Pancreas (tissue), 10 donors: ENCODE data around the gene AHNAK. TPM values are rescaled to one million over a fixed set of nuclear protein-coding genes. Genes with fewer than 3 reads are reported as not detected.

Experiments used
- ATAC-seq, 4 donors: fragments of 200-7000 bp; cut with Tn5 transposase; one replicate each; pipeline versions ENCODE4 v1.8.0 to v1.9.1; 2020; ENCODE audit warnings: mild to moderate bottlenecking in 4 of 4, moderate library complexity in 4 of 4
- DNase-seq, 6 donors: peaks; one replicate each; pipeline ENCODE4 v3.0.0-alpha.2; 2020
- FAIRE-seq: peaks from 2 replicates; lab custom pipeline; 2012; peaks lifted over from hg19 to GRCh38; lab: Jason Lieb, UNC
- H3K27ac ChIP-seq, 4 donors: fragments of 200-600 bp; sonication (generic); 1 replicate in 3 of 4; 2 replicates in 1 of 4; pipeline versions ENCODE4 v1.5.0 to v1.8.0; 2020
- H3K27me3 ChIP-seq, 4 donors: fragments of 200-600 bp; one replicate each; pipeline ENCODE4 v1.8.0; 2021
- H3K36me3 ChIP-seq, 3 donors: fragments of 200-600 bp; sonication (generic) in 1 of 3; one replicate each; pipeline versions ENCODE4 v1.5.0 to v1.8.0; 2020 to 2021
- H3K4me1 ChIP-seq, 3 donors: fragments of 200-600 bp; one replicate each; pipeline ENCODE4 v1.8.0; 2021
- H3K4me3 ChIP-seq, 4 donors: fragments of 200-600 bp; sonication (generic) in 2 of 4; one replicate each; pipeline versions ENCODE4 v1.5.0 to v1.8.0; 2020 to 2021
- H3K9me3 ChIP-seq, 4 donors: fragments of 200-600 bp; one replicate each; pipeline ENCODE4 v1.8.0; 2021
- CTCF ChIP-seq, 4 donors: fragments of 200-600 bp; sonication (generic) in 3 of 4; IDR thresholded peaks; one replicate each; pipeline versions ENCODE4 v1.5.0 to v1.8.0; 2021; ENCODE audit warnings: antibody characterized with exemption in 4 of 4
- WGBS, 2 donors: extraction: QIAGEN DNeasy Blood & Tissue Kit; methylation state at CpG; one replicate each; pipeline ENCODE4 v1.1.7; 2013; 5-methylcytosine and 5-hydroxymethylcytosine counted together
- intact Hi-C, 3 donors: fragments of 100-400 bp; cut with DNase I; formaldehyde crosslinking; loops; one replicate each; pipeline versions ENCODE4 v1.11.1 to v1.14.2; 2022
- polyA plus RNA-seq, 2 donors: library from polyadenylated mRNA; stranded (reverse); fragments of 200-250 nt; gene quantifications; one replicate each; pipeline ENCODE4 v1.2.3, GENCODE V29; 2013
- total RNA-seq, 6 donors: library from RNA; stranded (reverse); fragmentation: NEBNext Ultra II Directional in 4 of 6; extraction: Animal tissue kit (Norgen Biotek cat#: 25700) in 4 of 6; gene quantifications; one replicate each; pipeline versions ENCODE4 v1.2.1 to v1.2.4, GENCODE V29; 2021 to 2023
- donor health status: healthy with polysubstance abuse.
- donor health status: DM: no; HTN: no; CAD: no; lungs with moderate emphysema.
- donor health status: DM: no; HTN: no; CAD: no.
- donor health status: control.
- donor health status: control.
- donor health status: Bipolar disorder and iron deficiency.
- donor health status: DM: yes; HTN: yes; CAD: no.
- donor health status: DM: no; HTN: no; CAD: no.
- donor health status: DM: no; HTN: no; CAD: no.
- donor health status: DM: yes; HTN: yes; CAD: no.

AHNAK gene
- total and polyA plus RNA-seq, 8 donors, result 18.7 to 163 (median 66.8) TPM

- peak; percentile 98 to 99 (median 98) for TF ChIP-seq CTCF (IDR thresholded peaks at IDR 0.05)
- WGBS, 2 donors, result 17 to 22% methylated on average over 30 of the region's 30 CpGs
- H3K4me1 ChIP-seq, result peaks cover 10 to 48% (median 20%) of the 10 kb centered on the region in 3 donors
- no peaks in the 10 kb centered on the region for H3K36me3 ChIP-seq
- DNase-seq (peak in 5 of 6 donors; percentile 66 to 92 (median 77)), ATAC-seq (peak; percentile 32 to 65 (median 54)), FAIRE-seq (no peak)
- H3K4me3 ChIP-seq, result peak overlapping the region in 2 of 4 donors; percentile 84 to 88
- no peaks in the 10 kb centered on the region for H3K27me3 ChIP-seq
- peak overlapping the region in 2 of 4 donors; percentile 47 to 55 for H3K27ac ChIP-seq
- no peaks in the 10 kb centered on the region for H3K9me3 ChIP-seq
- intact Hi-C loops, result no loop called here
Measured at GRCh38 chr11:62542750-62543567, 3.6 kb downstream of the AHNAK start.

GRCh38 chr11:62542111-62542745, 4.4 kb downstream of the AHNAK start:
- Histone ChIP-seq H3K27ac (peak overlapping the region in 2 of 4 donors; percentile 47 to 55), H3K36me3 (no peaks in the 10 kb centered on the region), H3K27me3 (no peaks in the 10 kb centered on the region), H3K4me3 (peak overlapping the region in 1 of 4 donors; percentile 88), H3K9me3 (no peaks in the 10 kb centered on the region), H3K4me1 (peaks cover 2 to 41% (median 13%) of the 10 kb centered on the region in 3 donors)
- WGBS, 2 donors, result 64 to 66% methylated on average over 6 of the region's 6 CpGs
- ATAC-seq, result no peak
- TF ChIP-seq CTCF (IDR thresholded peaks at IDR 0.05), result no peak
- intact Hi-C loops, result no loop called here
- DNase-seq, result no peak
- FAIRE-seq, result no peak

- Histone ChIP-seq H3K36me3 (no peaks in the 10 kb centered on the region), H3K9me3 (no peaks in the 10 kb centered on the region), H3K27me3 (no peaks in the 10 kb centered on the region), H3K4me3 (peak overlapping the region in 1 of 4 donors; percentile 2), H3K4me1 (peaks cover 0 to 37% (median 10%) of the 10 kb centered on the region in 3 donors), H3K27ac (peak overlapping the region in 1 of 4 donors; percentile 33)
- ATAC-seq, result no peak
- 66 to 70% methylated on average over 16 of the region's 16 CpGs for WGBS, 2 donors
- TF ChIP-seq CTCF (IDR thresholded peaks at IDR 0.05), result no peak
- intact Hi-C loops, result no loop called here
- DNase-seq, result no peak
- no peak for FAIRE-seq
Measured at GRCh38 chr11:62540804-62541701, 5.6 kb downstream of the AHNAK start.

- no peak for TF ChIP-seq CTCF (IDR thresholded peaks at IDR 0.05)
- WGBS, 2 donors, result 43 to 47% methylated on average over 13 of the region's 13 CpGs
- Histone ChIP-seq H3K36me3 (peaks cover 0 to 10% (median 7%) of the 10 kb centered on the region in 3 donors), H3K9me3 (no peaks in the 10 kb centered on the region), H3K27me3 (no peaks in the 10 kb centered on the region), H3K27ac (no peak overlapping the region), H3K4me1 (peaks cover 0 to 32% (median 10%) of the 10 kb centered on the region in 3 donors), H3K4me3 (no peak overlapping the region)
- FAIRE-seq (no peak), DNase-seq (peak in 3 of 6 donors; percentile 37 to 60 (median 49)), ATAC-seq (peak in 3 of 4 donors; percentile 29 to 48 (median 36))
- intact Hi-C loops, result no loop called here
Measured at GRCh38 chr11:62539238-62539925, 7.2 kb downstream of the AHNAK start.
